ENCODE results near the gene EPN2. TPM values are rescaled to one million over a fixed set of nuclear protein-coding genes. Genes with fewer than 3 reads are reported as not detected.

EPN2 gene
- polyA plus RNA-seq, 1 donor from 2014 or later: 37.8 TPM

DNA sequence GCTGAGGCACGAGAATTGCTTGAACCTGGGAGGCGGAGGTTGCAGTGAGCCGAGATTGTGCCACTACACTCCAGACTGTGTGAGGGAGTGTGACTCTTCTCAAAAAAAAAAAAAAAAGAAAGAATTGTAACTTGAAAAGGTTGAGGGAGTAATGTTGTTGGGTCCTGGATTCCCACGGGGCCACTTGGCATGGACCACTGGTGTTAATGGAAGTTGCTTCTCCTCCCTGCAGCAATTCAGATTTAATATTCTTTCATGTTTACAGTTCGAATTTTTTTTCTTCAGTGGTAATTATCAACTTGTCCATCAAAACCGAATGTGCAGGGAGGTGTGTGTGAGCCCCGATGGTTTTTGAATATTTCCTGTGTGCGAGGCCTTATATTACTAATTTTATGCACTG is 7.2 kb downstream of the EPN2 start:
- H3K9me3 ChIP-seq (ENCODE audit: low read length): no peaks in the 10 kb centered on the region
- H3K36me3 ChIP-seq (ENCODE audit: insufficient read depth, low read length): no peaks in the 10 kb centered on the region
- no peak for TF ChIP-seq MXI1 (conservative IDR thresholded peaks at IDR 0.05; ENCODE audit: poor library complexity, severe bottlenecking)
- TF ChIP-seq SMC3 (conservative IDR thresholded peaks at IDR 0.05; ENCODE audit: poor library complexity): no peak
- no peak for TF ChIP-seq EP300 (conservative IDR thresholded peaks at IDR 0.05; ENCODE audit: poor library complexity, severe bottlenecking)
- TF ChIP-seq POLR2AphosphoS5 (IDR thresholded peaks at IDR 0.05): no peak
- no peak for TF ChIP-seq RAD21 (conservative IDR thresholded peaks at IDR 0.05)
- no peak for TF ChIP-seq EZH2 (IDR thresholded peaks at IDR 0.05; ENCODE audit: borderline replicate concordance, insufficient read depth, low read length, poor library complexity, severe bottlenecking)
- TF ChIP-seq, protein P1, sequence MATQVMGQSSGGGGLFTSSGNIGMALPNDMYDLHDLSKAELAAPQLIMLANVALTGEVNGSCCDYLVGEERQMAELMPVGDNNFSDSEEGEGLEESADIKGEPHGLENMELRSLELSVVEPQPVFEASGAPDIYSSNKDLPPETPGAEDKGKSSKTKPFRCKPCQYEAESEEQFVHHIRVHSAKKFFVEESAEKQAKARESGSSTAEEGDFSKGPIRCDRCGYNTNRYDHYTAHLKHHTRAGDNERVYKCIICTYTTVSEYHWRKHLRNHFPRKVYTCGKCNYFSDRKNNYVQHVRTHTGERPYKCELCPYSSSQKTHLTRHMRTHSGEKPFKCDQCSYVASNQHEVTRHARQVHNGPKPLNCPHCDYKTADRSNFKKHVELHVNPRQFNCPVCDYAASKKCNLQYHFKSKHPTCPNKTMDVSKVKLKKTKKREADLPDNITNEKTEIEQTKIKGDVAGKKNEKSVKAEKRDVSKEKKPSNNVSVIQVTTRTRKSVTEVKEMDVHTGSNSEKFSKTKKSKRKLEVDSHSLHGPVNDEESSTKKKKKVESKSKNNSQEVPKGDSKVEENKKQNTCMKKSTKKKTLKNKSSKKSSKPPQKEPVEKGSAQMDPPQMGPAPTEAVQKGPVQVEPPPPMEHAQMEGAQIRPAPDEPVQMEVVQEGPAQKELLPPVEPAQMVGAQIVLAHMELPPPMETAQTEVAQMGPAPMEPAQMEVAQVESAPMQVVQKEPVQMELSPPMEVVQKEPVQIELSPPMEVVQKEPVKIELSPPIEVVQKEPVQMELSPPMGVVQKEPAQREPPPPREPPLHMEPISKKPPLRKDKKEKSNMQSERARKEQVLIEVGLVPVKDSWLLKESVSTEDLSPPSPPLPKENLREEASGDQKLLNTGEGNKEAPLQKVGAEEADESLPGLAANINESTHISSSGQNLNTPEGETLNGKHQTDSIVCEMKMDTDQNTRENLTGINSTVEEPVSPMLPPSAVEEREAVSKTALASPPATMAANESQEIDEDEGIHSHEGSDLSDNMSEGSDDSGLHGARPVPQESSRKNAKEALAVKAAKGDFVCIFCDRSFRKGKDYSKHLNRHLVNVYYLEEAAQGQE (IDR thresholded peaks at IDR 0.05; ENCODE audit: borderline replicate concordance): no peak
- TF ChIP-seq, protein P2, sequence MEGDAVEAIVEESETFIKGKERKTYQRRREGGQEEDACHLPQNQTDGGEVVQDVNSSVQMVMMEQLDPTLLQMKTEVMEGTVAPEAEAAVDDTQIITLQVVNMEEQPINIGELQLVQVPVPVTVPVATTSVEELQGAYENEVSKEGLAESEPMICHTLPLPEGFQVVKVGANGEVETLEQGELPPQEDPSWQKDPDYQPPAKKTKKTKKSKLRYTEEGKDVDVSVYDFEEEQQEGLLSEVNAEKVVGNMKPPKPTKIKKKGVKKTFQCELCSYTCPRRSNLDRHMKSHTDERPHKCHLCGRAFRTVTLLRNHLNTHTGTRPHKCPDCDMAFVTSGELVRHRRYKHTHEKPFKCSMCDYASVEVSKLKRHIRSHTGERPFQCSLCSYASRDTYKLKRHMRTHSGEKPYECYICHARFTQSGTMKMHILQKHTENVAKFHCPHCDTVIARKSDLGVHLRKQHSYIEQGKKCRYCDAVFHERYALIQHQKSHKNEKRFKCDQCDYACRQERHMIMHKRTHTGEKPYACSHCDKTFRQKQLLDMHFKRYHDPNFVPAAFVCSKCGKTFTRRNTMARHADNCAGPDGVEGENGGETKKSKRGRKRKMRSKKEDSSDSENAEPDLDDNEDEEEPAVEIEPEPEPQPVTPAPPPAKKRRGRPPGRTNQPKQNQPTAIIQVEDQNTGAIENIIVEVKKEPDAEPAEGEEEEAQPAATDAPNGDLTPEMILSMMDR (IDR thresholded peaks at IDR 0.05; ENCODE audit: poor library complexity, severe bottlenecking): no peak
- no peak for TF ChIP-seq TAF1 (IDR thresholded peaks at IDR 0.05; ENCODE audit: low read depth)
- no peak overlapping the region for H3K9ac ChIP-seq (ENCODE audit: low read length)
- H3F3A ChIP-seq (ENCODE audit: insufficient read depth, low read length, poor library complexity, severe bottlenecking): no peaks in the 10 kb centered on the region
- no peak overlapping the region for H2AFZ ChIP-seq (ENCODE audit: low read depth, low read length)
- H3K4me2 ChIP-seq (ENCODE audit: low read length): no peak overlapping the region
- H4K20me1 ChIP-seq (ENCODE audit: insufficient read depth): no peaks in the 10 kb centered on the region
- H3K79me2 ChIP-seq (replicated peaks; ENCODE audit: insufficient read depth, low read length): peaks cover 31% of the 10 kb centered on the region
- H3K27ac ChIP-seq (ENCODE audit: low read length): no peak overlapping the region
- no peaks in the 10 kb centered on the region for H3K27me3 ChIP-seq (ENCODE audit: insufficient read depth, low read depth, low read length)
- H3K9me2 ChIP-seq (ENCODE audit: insufficient read depth, low read length): no peaks in the 10 kb centered on the region
- no peak overlapping the region for H3K4me3 ChIP-seq (ENCODE audit: low read length)

DNA sequence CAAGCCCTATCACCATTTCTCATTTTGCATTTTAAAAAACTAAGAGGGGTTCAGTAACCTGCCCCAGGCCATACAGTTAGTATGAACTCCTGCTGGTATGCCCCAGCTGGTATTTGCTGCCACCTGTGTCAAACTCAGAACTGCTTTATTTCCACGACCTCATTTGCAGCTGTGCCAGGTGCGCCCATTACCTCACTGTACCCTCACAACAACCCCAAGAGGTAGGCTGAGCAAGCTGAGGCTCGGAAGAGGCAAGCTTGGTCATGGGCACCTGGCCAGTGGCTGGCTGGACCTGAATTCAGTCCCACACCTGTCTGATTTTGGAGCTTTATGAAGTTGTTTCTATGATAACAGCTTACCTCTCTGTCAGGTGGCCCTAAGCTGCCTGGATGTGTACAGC is 7.6 kb downstream of the EPN2 start:
- no peaks in the 10 kb centered on the region for H3K27me3 ChIP-seq (ENCODE audit: insufficient read depth, low read depth, low read length)
- H3K27ac ChIP-seq (ENCODE audit: low read length): no peak overlapping the region
- H3K4me3 ChIP-seq (ENCODE audit: low read length): no peak overlapping the region
- no peak overlapping the region for H3K9ac ChIP-seq (ENCODE audit: low read length)
- H3K79me2 ChIP-seq (replicated peaks; ENCODE audit: insufficient read depth, low read length): peaks cover 27% of the 10 kb centered on the region
- no peak overlapping the region for H3K4me2 ChIP-seq (ENCODE audit: low read length)
- TF ChIP-seq, protein P2 (IDR thresholded peaks at IDR 0.05; ENCODE audit: poor library complexity, severe bottlenecking): no peak
- TF ChIP-seq EP300 (conservative IDR thresholded peaks at IDR 0.05; ENCODE audit: poor library complexity, severe bottlenecking) (no peak), SMC3 (conservative IDR thresholded peaks at IDR 0.05; ENCODE audit: poor library complexity) (no peak), TAF1 (IDR thresholded peaks at IDR 0.05; ENCODE audit: low read depth) (no peak), POLR2AphosphoS5 (IDR thresholded peaks at IDR 0.05) (no peak)
- TF ChIP-seq, protein P1 (IDR thresholded peaks at IDR 0.05; ENCODE audit: borderline replicate concordance): no peak
- no peaks in the 10 kb centered on the region for H3K36me3 ChIP-seq (ENCODE audit: insufficient read depth, low read length)
- no peaks in the 10 kb centered on the region for H3K9me3 ChIP-seq (ENCODE audit: low read length)
- no peaks in the 10 kb centered on the region for H4K20me1 ChIP-seq (ENCODE audit: insufficient read depth)
- no peaks in the 10 kb centered on the region for H3F3A ChIP-seq (ENCODE audit: insufficient read depth, low read length, poor library complexity, severe bottlenecking)
- no peak overlapping the region for H2AFZ ChIP-seq (ENCODE audit: low read depth, low read length)
- H3K9me2 ChIP-seq (ENCODE audit: insufficient read depth, low read length): no peaks in the 10 kb centered on the region
